Measurements from ENCODE around the gene GAS2.

GAS2 gene

GRCh38 chr11:22732588-22732987, 66.2 kb downstream of the GAS2 start:
- H3K36me3 Mint-ChIP-seq, result no peaks in the 10 kb centered on the region
- no peak overlapping the region for H3K27ac Mint-ChIP-seq
- no peaks in the 10 kb centered on the region for H3K9me3 Mint-ChIP-seq
- peaks cover 3% of the 10 kb centered on the region for H3K27me3 Mint-ChIP-seq
- H3K4me1 Mint-ChIP-seq, result no peaks in the 10 kb centered on the region
- no peak overlapping the region for H3K4me3 Mint-ChIP-seq
- ATAC-seq, result no peak

- Mint-ChIP-seq H3K4me3 (no peak overlapping the region), H3K36me3 (no peaks in the 10 kb centered on the region), H3K27me3 (peaks cover 12% of the 10 kb centered on the region), H3K27ac (no peak overlapping the region), H3K4me1 (no peaks in the 10 kb centered on the region), H3K9me3 (no peaks in the 10 kb centered on the region)
- ATAC-seq, result no peak
These were observed 67.3 kb downstream of the GAS2 start for GRCh38 chr11:22733475-22734248.

GRCh38 chr11:22734628-22735345, 68.4 kb downstream of the GAS2 start:
- no peaks in the 10 kb centered on the region for H3K9me3 Mint-ChIP-seq
- no peak for ATAC-seq

GRCh38 chr11:22742157-22742613, 75.8 kb downstream of the GAS2 start:
- no peaks in the 10 kb centered on the region for H3K9me3 Mint-ChIP-seq
- peaks cover 26% of the 10 kb centered on the region for H3K27me3 Mint-ChIP-seq
- H3K36me3 Mint-ChIP-seq, result no peaks in the 10 kb centered on the region
- H3K4me3 Mint-ChIP-seq, result no peak overlapping the region
- no peak overlapping the region for H3K27ac Mint-ChIP-seq
- ATAC-seq, result no peak
- no peaks in the 10 kb centered on the region for H3K4me1 Mint-ChIP-seq

More at GRCh38 chr11:22734628-22735345, 68.4 kb downstream of the GAS2 start:
- Mint-ChIP-seq H3K4me3 (no peak overlapping the region), H3K4me1 (no peaks in the 10 kb centered on the region), H3K27ac (no peak overlapping the region), H3K27me3 (peaks cover 12% of the 10 kb centered on the region), H3K36me3 (no peaks in the 10 kb centered on the region)

GRCh38 chr11:22749536-22749935, 83.1 kb downstream of the GAS2 start:
- Mint-ChIP-seq H3K27ac (no peak overlapping the region), H3K4me3 (no peak overlapping the region), H3K27me3 (peaks cover 8% of the 10 kb centered on the region), H3K4me1 (no peaks in the 10 kb centered on the region), H3K36me3 (no peaks in the 10 kb centered on the region), H3K9me3 (no peaks in the 10 kb centered on the region)
- no peak for ATAC-seq

- H3K27me3 Mint-ChIP-seq, result no peaks in the 10 kb centered on the region
- no peak overlapping the region for H3K27ac Mint-ChIP-seq
These were observed 86.5 kb downstream of the GAS2 start for GRCh38 chr11:22752908-22753310.

GRCh38 chr11:22753416-22753815, 87.0 kb downstream of the GAS2 start:
- H3K9me3 Mint-ChIP-seq, result no peaks in the 10 kb centered on the region
- ATAC-seq, result no peak
- no peak overlapping the region for H3K4me3 Mint-ChIP-seq
- no peaks in the 10 kb centered on the region for H3K4me1 Mint-ChIP-seq
- H3K27ac Mint-ChIP-seq, result no peak overlapping the region
- no peaks in the 10 kb centered on the region for H3K36me3 Mint-ChIP-seq
- H3K27me3 Mint-ChIP-seq, result no peaks in the 10 kb centered on the region

More at GRCh38 chr11:22752908-22753310, 86.5 kb downstream of the GAS2 start:
- ATAC-seq, result peak; percentile 36
- no peaks in the 10 kb centered on the region for H3K4me1 Mint-ChIP-seq
- H3K4me3 Mint-ChIP-seq, result no peak overlapping the region
- H3K9me3 Mint-ChIP-seq, result no peaks in the 10 kb centered on the region
- H3K36me3 Mint-ChIP-seq, result no peaks in the 10 kb centered on the region

GRCh38 chr11:22761066-22761465, 94.7 kb downstream of the GAS2 start:
- Mint-ChIP-seq H3K27ac (no peak overlapping the region), H3K9me3 (no peaks in the 10 kb centered on the region), H3K27me3 (no peaks in the 10 kb centered on the region), H3K4me3 (no peak overlapping the region), H3K4me1 (no peaks in the 10 kb centered on the region), H3K36me3 (no peaks in the 10 kb centered on the region)
- no peak for ATAC-seq

GRCh38 chr11:22763166-22763565, 96.8 kb downstream of the GAS2 start:
- Mint-ChIP-seq H3K9me3 (no peaks in the 10 kb centered on the region), H3K27me3 (no peaks in the 10 kb centered on the region)

GRCh38 chr11:22764735-22765134, 98.3 kb downstream of the GAS2 start:
- no peak overlapping the region for H3K27ac Mint-ChIP-seq
- no peaks in the 10 kb centered on the region for H3K4me1 Mint-ChIP-seq
- H3K4me3 Mint-ChIP-seq, result no peak overlapping the region
- no peaks in the 10 kb centered on the region for H3K36me3 Mint-ChIP-seq
- no peaks in the 10 kb centered on the region for H3K27me3 Mint-ChIP-seq
- no peak for ATAC-seq
- no peaks in the 10 kb centered on the region for H3K9me3 Mint-ChIP-seq

More at GRCh38 chr11:22763166-22763565, 96.8 kb downstream of the GAS2 start:
- Mint-ChIP-seq H3K4me3 (no peak overlapping the region), H3K27ac (no peak overlapping the region), H3K36me3 (no peaks in the 10 kb centered on the region), H3K4me1 (no peaks in the 10 kb centered on the region)
- no peak for ATAC-seq

- H3K27me3 Mint-ChIP-seq, result peaks cover 2% of the 10 kb centered on the region
- no peak for ATAC-seq
- no peaks in the 10 kb centered on the region for H3K36me3 Mint-ChIP-seq
- H3K4me3 Mint-ChIP-seq, result no peak overlapping the region
- no peak overlapping the region for H3K27ac Mint-ChIP-seq
- no peaks in the 10 kb centered on the region for H3K4me1 Mint-ChIP-seq
- peaks cover 2% of the 10 kb centered on the region for H3K9me3 Mint-ChIP-seq
These were observed 101.9 kb downstream of the GAS2 start for GRCh38 chr11:22768281-22768680.

GRCh38 chr11:22769081-22769480, 102.7 kb downstream of the GAS2 start:
- H3K36me3 Mint-ChIP-seq, result no peaks in the 10 kb centered on the region
- H3K4me1 Mint-ChIP-seq, result no peaks in the 10 kb centered on the region
- no peak overlapping the region for H3K4me3 Mint-ChIP-seq
- peaks cover 2% of the 10 kb centered on the region for H3K9me3 Mint-ChIP-seq
- no peak for ATAC-seq
- peaks cover 8% of the 10 kb centered on the region for H3K27me3 Mint-ChIP-seq
- no peak overlapping the region for H3K27ac Mint-ChIP-seq

- peaks cover 18% of the 10 kb centered on the region for H3K27me3 Mint-ChIP-seq
- no peak for ATAC-seq
- no peaks in the 10 kb centered on the region for H3K36me3 Mint-ChIP-seq
- peaks cover 2% of the 10 kb centered on the region for H3K9me3 Mint-ChIP-seq
- H3K4me3 Mint-ChIP-seq, result no peak overlapping the region
- peaks cover 7% of the 10 kb centered on the region for H3K4me1 Mint-ChIP-seq
- no peak overlapping the region for H3K27ac Mint-ChIP-seq
These were observed 108.3 kb downstream of the GAS2 start for GRCh38 chr11:22774716-22775115.

GRCh38 chr11:22775248-22775647, 108.8 kb downstream of the GAS2 start:
- H3K36me3 Mint-ChIP-seq, result no peaks in the 10 kb centered on the region
- H3K4me3 Mint-ChIP-seq, result no peak overlapping the region
- no peaks in the 10 kb centered on the region for H3K9me3 Mint-ChIP-seq
- no peak for ATAC-seq
- H3K27me3 Mint-ChIP-seq, result peaks cover 18% of the 10 kb centered on the region
- no peak overlapping the region for H3K27ac Mint-ChIP-seq
- peaks cover 7% of the 10 kb centered on the region for H3K4me1 Mint-ChIP-seq

- Mint-ChIP-seq H3K27me3 (peaks cover 12% of the 10 kb centered on the region), H3K36me3 (no peaks in the 10 kb centered on the region), H3K4me3 (no peak overlapping the region), H3K27ac (no peak overlapping the region), H3K9me3 (no peaks in the 10 kb centered on the region), H3K4me1 (peaks cover 15% of the 10 kb centered on the region)
- no peak for ATAC-seq
These were observed 112.2 kb downstream of the GAS2 start for GRCh38 chr11:22778642-22779041.

GRCh38 chr11:22779850-22780249, 113.4 kb downstream of the GAS2 start:
- Mint-ChIP-seq H3K4me3 (no peak overlapping the region), H3K9me3 (no peaks in the 10 kb centered on the region), H3K27ac (no peak overlapping the region), H3K27me3 (peaks cover 3% of the 10 kb centered on the region), H3K4me1 (peaks cover 11% of the 10 kb centered on the region), H3K36me3 (no peaks in the 10 kb centered on the region)
- ATAC-seq, result no peak

Measured in stimulated activated memory B cell treated with anti-CD40 and anti-IgM and Interleukin-4, amounts not matched to agents 10 μg/mL and 1 μg/mL and 100 μg/mL, for 72 hours (primary cell).